Embryonic facial prominence (tissue), 1 donor: ENCODE data around the gene KIF1A.

Experiments used
- DNase-seq: peaks from one replicate; pipeline ENCODE4 v3.0.0-alpha.2; 2016; ENCODE audit errors: extremely low spot score

Gene KIF1A

GRCh38 chr2:240768216-240768615 is 51.8 kb downstream of the KIF1A start:
- DNase-seq: no peak

- DNase-seq: no peak
Observed at GRCh38 chr2:240767341-240767740, 52.7 kb downstream of the KIF1A start.

GRCh38 chr2:240766072-240766471 is 53.9 kb downstream of the KIF1A start:
- DNase-seq: no peak

- no peak for DNase-seq
Observed at GRCh38 chr2:240765007-240765406, 55.0 kb downstream of the KIF1A start.

- no peak for DNase-seq
Observed at GRCh38 chr2:240764605-240765004, 55.4 kb downstream of the KIF1A start.

GRCh38 chr2:240762971-240763370 is 57.0 kb downstream of the KIF1A start:
- no peak for DNase-seq

GRCh38 chr2:240762249-240762648 is 57.8 kb downstream of the KIF1A start:
- no peak for DNase-seq

- DNase-seq: no peak
Observed at GRCh38 chr2:240760576-240761246, 59.3 kb downstream of the KIF1A start.

- DNase-seq: no peak
Observed at GRCh38 chr2:240760121-240760520, 59.9 kb downstream of the KIF1A start.

- no peak for DNase-seq
Observed at GRCh38 chr2:240759459-240759858, 60.6 kb downstream of the KIF1A start.

GRCh38 chr2:240757086-240757614 is 62.9 kb downstream of the KIF1A start:
- DNase-seq: no peak

GRCh38 chr2:240752209-240752608 is 67.8 kb downstream of the KIF1A start:
- no peak for DNase-seq

- DNase-seq: no peak
Observed at GRCh38 chr2:240750409-240750808, 69.6 kb downstream of the KIF1A start.

GRCh38 chr2:240749516-240749915 is 70.5 kb downstream of the KIF1A start:
- DNase-seq: no peak

- no peak for DNase-seq
Observed at GRCh38 chr2:240747256-240747655, 72.8 kb downstream of the KIF1A start.

GRCh38 chr2:240746671-240747070 is 73.3 kb downstream of the KIF1A start:
- DNase-seq: no peak

- no peak for DNase-seq
Observed at GRCh38 chr2:240745962-240746361, 74.1 kb downstream of the KIF1A start.

- DNase-seq: no peak
Observed at GRCh38 chr2:240745456-240745855, 74.6 kb downstream of the KIF1A start.

- DNase-seq: no peak
Observed at GRCh38 chr2:240742602-240743095, 77.4 kb downstream of the KIF1A start.

- no peak for DNase-seq
Observed at GRCh38 chr2:240741091-240741490, 78.9 kb downstream of the KIF1A start.

- DNase-seq: no peak
Observed at GRCh38 chr2:240739797-240740196, 80.2 kb downstream of the KIF1A start.

GRCh38 chr2:240737958-240738357 is 82.1 kb downstream of the KIF1A start:
- no peak for DNase-seq

GRCh38 chr2:240737512-240737911 is 82.5 kb downstream of the KIF1A start:
- DNase-seq: no peak
